Choroid plexus epithelial cell (primary cell): Measurements from ENCODE around the gene ZNRF1.

Experiments
- DNase-seq: peaks from one replicate; pipeline ENCODE4 v3.0.0-alpha.2; 2010; ENCODE audit warnings: low read depth
- H3K4me3 ChIP-seq: 2 replicates; pipeline ENCODE4 v1.5.1; 2011; ENCODE audit warnings: low read depth, mild to moderate bottlenecking, control low read depth, low read length, moderate library complexity
- TF ChIP-seq, protein P1 (sequence below): conservative IDR thresholded peaks from 2 replicates; pipeline ENCODE4 v1.5.1; 2011; ENCODE audit warnings: low read depth, mild to moderate bottlenecking, control low read depth, inconsistent platforms, low read length, moderate library complexity

The ZNRF1 gene

DNA sequence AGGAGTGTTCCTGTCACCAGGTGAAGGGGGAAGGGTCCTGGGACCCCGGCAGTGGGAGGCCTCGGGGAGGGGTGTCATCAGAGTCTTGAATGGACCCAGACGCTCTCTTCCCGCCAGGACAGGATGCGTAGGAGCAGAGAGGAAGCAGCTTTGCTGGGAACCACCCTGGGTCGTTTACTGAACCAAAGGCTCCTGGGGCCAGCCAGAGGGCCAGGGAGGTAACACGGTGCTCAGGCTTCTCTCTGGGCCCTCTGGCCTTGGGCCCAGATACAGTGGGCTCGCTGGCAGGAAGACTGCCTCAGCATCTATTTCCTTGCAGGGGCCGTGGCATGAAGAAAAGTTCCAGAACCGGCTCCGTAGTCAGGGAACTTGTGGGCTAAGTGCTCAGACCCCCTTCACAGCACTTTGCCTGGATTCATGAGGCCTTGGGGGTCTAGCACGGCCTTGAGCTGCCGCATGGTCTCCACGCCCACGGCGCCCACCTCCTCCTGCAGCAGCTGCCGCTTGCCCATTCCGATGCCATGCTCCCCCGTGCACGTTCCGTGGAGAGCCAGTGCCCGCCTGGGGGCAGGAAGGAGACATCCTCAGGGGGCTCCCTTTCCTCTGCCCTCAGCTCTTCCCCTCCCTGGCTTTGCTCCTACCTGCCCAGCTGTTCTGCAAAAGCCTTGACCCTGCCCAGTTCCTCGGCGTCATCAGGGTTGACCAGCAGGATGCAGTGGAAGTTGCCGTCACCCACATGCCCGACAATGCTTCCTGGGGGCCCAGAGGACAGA lies 113.3 kb downstream of the ZNRF1 start:
- DNase-seq: no peak
- TF ChIP-seq, protein P1, sequence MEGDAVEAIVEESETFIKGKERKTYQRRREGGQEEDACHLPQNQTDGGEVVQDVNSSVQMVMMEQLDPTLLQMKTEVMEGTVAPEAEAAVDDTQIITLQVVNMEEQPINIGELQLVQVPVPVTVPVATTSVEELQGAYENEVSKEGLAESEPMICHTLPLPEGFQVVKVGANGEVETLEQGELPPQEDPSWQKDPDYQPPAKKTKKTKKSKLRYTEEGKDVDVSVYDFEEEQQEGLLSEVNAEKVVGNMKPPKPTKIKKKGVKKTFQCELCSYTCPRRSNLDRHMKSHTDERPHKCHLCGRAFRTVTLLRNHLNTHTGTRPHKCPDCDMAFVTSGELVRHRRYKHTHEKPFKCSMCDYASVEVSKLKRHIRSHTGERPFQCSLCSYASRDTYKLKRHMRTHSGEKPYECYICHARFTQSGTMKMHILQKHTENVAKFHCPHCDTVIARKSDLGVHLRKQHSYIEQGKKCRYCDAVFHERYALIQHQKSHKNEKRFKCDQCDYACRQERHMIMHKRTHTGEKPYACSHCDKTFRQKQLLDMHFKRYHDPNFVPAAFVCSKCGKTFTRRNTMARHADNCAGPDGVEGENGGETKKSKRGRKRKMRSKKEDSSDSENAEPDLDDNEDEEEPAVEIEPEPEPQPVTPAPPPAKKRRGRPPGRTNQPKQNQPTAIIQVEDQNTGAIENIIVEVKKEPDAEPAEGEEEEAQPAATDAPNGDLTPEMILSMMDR: no peak
- H3K4me3 ChIP-seq: no peak overlapping the region

DNA sequence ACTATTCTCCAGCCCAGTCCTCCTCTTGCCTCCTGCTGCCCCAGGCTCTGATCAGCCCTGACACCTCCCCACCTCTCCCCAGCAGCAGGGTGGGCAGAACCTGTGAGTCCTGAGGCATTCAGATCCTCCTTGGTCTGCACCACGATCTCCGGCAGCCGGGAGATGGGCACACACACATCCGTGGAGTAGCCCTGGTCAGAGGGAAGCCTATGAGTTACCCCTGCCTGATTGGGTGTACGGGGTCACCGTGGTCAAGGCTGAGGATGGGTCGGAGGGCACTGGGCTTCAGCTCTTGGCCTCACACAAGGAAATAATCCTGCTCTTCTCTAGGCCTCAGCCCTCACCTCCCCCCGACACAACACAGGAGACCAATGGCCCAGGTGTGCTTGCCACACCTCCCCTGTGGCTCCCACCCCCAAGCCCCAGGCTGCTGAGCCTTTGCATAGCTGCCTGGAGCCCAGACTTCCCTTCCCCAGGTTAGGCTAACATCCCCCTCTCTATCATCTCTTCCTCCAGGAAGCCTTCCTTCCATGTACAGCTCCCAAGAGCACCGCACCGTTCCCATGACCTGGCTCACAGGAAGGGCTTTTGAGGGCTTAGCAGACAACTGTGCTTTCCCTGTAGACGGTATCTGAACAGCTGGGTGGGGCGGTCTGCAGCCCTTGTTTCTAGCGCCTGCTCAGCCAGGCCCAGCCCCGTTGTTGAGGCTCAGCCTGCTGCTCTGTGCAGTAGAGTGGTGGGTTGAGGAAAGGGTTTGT lies 114.1 kb downstream of the ZNRF1 start:
- TF ChIP-seq, protein P1: no peak
- no peak overlapping the region for H3K4me3 ChIP-seq
- DNase-seq: no peak

- H3K4me3 ChIP-seq: no peak overlapping the region
- no peak for DNase-seq
- TF ChIP-seq, protein P1: no peak
Observed at GRCh38 chr16:75113541-75114121, 114.8 kb downstream of the ZNRF1 start.

GRCh38 chr16:75114179-75114945 lies 115.5 kb downstream of the ZNRF1 start:
- no peak for DNase-seq
- TF ChIP-seq, protein P1: no peak

DNA sequence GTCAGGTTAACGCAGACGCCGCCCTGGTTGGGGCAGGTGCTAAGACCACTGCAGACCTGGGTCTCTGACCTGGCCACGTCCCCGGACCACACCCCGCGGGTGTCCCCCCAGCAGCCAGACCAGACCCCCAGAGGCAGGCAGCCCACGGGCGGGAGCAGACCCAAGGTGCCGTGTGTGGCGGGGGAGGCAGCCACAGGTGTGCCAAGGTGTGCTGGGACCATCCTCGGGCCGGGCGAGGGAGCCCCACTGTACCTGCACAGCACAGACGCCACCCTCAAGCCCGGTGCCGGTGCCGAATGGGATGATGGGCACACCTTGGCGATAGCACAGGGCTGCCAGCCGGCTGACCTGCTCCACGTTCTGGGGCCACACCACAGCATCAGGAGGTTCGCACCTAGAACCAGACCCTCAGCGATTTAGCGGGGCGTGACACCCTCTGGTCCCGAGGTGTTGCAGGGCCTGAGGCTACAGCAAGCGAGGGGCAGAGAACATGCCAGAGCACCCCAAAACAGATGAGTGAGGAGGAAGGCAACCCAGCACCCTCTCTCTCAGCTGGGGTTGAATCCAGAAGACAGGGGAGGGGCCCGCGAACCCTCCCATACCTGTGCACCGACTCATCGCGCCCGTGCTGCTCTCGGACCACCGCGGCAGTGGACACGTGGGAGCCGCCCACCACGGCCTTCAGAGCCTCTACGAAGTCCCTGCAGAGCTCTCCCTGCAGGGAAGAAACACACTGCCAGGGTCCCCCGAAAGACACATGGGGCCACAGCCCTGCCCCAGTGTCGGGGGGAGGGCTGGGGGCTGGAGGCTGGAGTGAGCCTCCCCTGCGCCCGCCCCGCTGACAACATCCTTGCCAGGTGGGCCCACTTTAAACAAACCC lies 116.4 kb downstream of the ZNRF1 start:
- H3K4me3 ChIP-seq: no peak overlapping the region
- TF ChIP-seq, protein P1: no peak

More at GRCh38 chr16:75114179-75114945, 115.5 kb downstream of the ZNRF1 start:
- no peak overlapping the region for H3K4me3 ChIP-seq

More for the DNA sequence above, 116.4 kb downstream of the ZNRF1 start:
- DNase-seq: no peak
